ENCODE results near the gene CORO2B. TPM values are rescaled to one million over a fixed set of nuclear protein-coding genes. Genes with fewer than 3 reads are reported as not detected.

Gene CORO2B
- total RNA-seq, 4 donors from 2014 or later, result 4.7 to 18.8 (median 13.7) TPM

- TF ChIP-seq, protein P1, sequence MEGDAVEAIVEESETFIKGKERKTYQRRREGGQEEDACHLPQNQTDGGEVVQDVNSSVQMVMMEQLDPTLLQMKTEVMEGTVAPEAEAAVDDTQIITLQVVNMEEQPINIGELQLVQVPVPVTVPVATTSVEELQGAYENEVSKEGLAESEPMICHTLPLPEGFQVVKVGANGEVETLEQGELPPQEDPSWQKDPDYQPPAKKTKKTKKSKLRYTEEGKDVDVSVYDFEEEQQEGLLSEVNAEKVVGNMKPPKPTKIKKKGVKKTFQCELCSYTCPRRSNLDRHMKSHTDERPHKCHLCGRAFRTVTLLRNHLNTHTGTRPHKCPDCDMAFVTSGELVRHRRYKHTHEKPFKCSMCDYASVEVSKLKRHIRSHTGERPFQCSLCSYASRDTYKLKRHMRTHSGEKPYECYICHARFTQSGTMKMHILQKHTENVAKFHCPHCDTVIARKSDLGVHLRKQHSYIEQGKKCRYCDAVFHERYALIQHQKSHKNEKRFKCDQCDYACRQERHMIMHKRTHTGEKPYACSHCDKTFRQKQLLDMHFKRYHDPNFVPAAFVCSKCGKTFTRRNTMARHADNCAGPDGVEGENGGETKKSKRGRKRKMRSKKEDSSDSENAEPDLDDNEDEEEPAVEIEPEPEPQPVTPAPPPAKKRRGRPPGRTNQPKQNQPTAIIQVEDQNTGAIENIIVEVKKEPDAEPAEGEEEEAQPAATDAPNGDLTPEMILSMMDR (IDR thresholded peaks at IDR 0.05), result no peak
- no peak for DNase-seq (ENCODE audit: low spot score)
Measured at GRCh38 chr15:68581725-68582124, 2.9 kb downstream of the CORO2B start.

GRCh38 chr15:68582236-68582635 lies 3.4 kb downstream of the CORO2B start:
- no peak for DNase-seq (ENCODE audit: low spot score)
- ATAC-seq (ENCODE audit: low FRiP score), result no peak
- TF ChIP-seq, protein P1 (IDR thresholded peaks at IDR 0.05), result no peak

More at GRCh38 chr15:68581725-68582124, 2.9 kb downstream of the CORO2B start:
- ATAC-seq (ENCODE audit: low FRiP score), result no peak

DNA sequence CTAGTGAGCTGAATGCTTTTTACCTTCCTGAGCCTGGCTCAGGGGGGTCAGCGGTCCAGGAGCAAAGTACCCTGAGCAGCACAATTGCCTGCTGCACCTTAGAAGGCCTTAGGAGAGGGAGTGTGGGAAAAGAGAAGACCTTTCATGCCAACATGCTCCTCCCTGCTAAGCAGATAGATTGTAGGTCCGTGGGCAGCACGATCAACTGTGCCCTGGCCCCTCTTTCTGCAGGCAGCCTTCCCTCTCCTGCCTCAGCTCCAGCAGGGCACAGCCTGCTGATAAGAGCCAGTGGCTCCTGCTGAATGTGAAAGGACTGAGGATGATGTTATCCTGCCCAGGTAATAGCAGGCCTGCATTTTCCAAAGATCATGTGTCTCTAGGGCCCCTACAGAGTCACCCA lies 4.1 kb downstream of the CORO2B start:
- DNase-seq (ENCODE audit: low spot score) (no peak), ATAC-seq (ENCODE audit: low FRiP score) (no peak)
- TF ChIP-seq, protein P1 (IDR thresholded peaks at IDR 0.05), result no peak

- no peak for DNase-seq (ENCODE audit: low spot score)
- ATAC-seq (ENCODE audit: low FRiP score), result no peak
- TF ChIP-seq, protein P1 (IDR thresholded peaks at IDR 0.05), result no peak
Measured at GRCh38 chr15:68583321-68583720, 4.5 kb downstream of the CORO2B start.

- DNase-seq (ENCODE audit: low spot score), result no peak
- ATAC-seq (ENCODE audit: low FRiP score), result no peak
- TF ChIP-seq, protein P1 (IDR thresholded peaks at IDR 0.05), result no peak
Measured at GRCh38 chr15:68583936-68584755, 5.4 kb downstream of the CORO2B start.

DNA sequence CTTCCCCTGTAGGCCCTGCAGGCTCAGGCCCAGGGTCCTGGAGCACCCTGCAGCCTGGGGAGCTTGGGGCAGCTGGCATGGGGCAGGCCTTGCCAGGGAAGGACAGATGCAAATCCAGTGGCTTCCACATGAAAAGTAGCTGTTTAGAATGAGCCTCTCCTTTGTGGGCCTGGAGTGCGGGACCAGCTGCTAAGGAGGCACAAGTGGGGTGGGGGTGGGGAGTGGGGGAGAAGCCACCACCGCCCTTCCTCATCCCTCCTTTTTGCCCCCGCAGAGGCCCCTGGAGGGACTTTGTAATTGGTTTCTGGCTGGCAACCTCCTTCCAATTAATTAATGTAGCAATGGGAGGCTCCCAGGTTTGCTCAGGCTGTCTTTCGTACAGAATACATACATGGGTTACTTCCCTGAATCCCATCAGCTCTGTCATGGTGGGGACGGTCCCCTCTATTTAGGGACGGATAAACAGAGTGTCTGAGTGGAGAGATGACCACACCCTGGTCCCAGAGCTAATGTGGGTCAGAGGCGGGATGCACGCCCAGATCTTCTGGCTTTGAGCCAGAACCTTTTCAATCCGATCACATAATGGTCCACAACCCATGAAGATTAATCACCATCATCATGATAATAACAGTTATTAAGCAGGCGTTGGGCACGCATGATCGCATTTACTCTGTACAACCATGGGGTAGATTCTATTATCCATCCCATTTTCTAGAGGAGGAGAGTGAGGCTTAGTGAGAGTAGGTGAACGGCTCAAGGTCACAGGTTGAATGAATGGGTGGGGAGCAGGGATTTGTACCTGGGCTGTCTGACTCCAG lies 6.2 kb downstream of the CORO2B start:
- TF ChIP-seq, protein P1 (IDR thresholded peaks at IDR 0.05), result no peak
- no peak for ATAC-seq (ENCODE audit: low FRiP score)
- no peak for DNase-seq (ENCODE audit: low spot score)
